ENCODE measurements around the gene EFHB.

The EFHB gene

GRCh38 chr3:19945969-19946831 lies 12.2 kb upstream of the EFHB start:
- H3K4me3 Mint-ChIP-seq, result peak overlapping the region; percentile 97
- no peaks in the 10 kb centered on the region for H3K9me3 Mint-ChIP-seq
- H3K27ac Mint-ChIP-seq, result peak overlapping the region; percentile 99
- H3K27me3 Mint-ChIP-seq (ENCODE audit: low read depth), result peaks cover 3% of the 10 kb centered on the region
- peaks cover 20% of the 10 kb centered on the region for H3K36me3 Mint-ChIP-seq (ENCODE audit: low read depth)
- peaks cover 35% of the 10 kb centered on the region for H3K4me1 Mint-ChIP-seq (ENCODE audit: low read depth)

DNA sequence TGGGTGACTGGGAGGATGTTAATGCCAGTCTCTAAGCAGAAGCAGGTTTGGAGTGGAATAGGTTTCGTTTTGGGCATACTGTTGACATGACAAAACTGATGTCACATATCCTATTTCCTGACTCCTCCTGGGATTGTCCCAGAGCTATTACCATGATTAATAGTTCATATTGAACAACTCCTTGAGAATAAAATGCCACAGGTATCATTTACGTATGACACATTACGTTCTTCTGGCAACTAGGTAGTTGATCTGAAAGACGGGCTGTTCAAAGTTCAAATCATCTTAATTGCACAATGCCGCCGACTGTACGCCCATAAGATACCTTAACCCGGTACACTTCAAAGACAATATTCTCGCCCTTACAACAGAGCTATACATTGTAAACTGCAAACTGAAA lies 11.5 kb upstream of the EFHB start:
- peaks cover 30% of the 10 kb centered on the region for H3K4me1 Mint-ChIP-seq (ENCODE audit: low read depth)
- peak overlapping the region; percentile 40 for H3K4me3 Mint-ChIP-seq
- no peaks in the 10 kb centered on the region for H3K9me3 Mint-ChIP-seq
- peaks cover 4% of the 10 kb centered on the region for H3K27me3 Mint-ChIP-seq (ENCODE audit: low read depth)
- H3K36me3 Mint-ChIP-seq (ENCODE audit: low read depth), result peaks cover 17% of the 10 kb centered on the region
- H3K27ac Mint-ChIP-seq, result no peak overlapping the region

- Mint-ChIP-seq H3K27me3 (ENCODE audit: low read depth) (peaks cover 6% of the 10 kb centered on the region), H3K4me1 (ENCODE audit: low read depth) (peaks cover 8% of the 10 kb centered on the region), H3K9me3 (no peaks in the 10 kb centered on the region), H3K36me3 (ENCODE audit: low read depth) (no peaks in the 10 kb centered on the region), H3K4me3 (no peak overlapping the region), H3K27ac (no peak overlapping the region)
Observed at GRCh38 chr3:19940643-19941042, 6.6 kb upstream of the EFHB start.

DNA sequence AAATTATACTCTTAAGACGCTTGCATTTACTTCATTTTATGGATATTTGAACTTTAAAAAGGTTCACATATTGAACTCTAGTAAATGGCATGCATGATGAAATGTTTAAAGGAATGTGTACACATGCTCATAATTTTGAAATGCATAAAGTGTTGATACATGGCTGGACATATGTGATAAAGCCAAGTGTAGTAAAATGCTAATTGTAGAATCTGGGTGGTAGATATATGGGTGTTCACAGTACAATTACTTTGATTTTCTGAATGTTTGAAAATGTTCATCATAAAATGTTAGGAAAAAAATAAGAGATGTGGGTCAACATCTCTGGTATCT lies 4.2 kb upstream of the EFHB start:
- Mint-ChIP-seq H3K36me3 (ENCODE audit: low read depth) (no peaks in the 10 kb centered on the region), H3K27ac (no peak overlapping the region), H3K27me3 (ENCODE audit: low read depth) (peaks cover 10% of the 10 kb centered on the region), H3K9me3 (no peaks in the 10 kb centered on the region), H3K4me3 (no peak overlapping the region), H3K4me1 (ENCODE audit: low read depth) (peaks cover 13% of the 10 kb centered on the region)

- Mint-ChIP-seq H3K27me3 (ENCODE audit: low read depth) (peaks cover 13% of the 10 kb centered on the region), H3K9me3 (no peaks in the 10 kb centered on the region), H3K4me3 (no peak overlapping the region), H3K36me3 (ENCODE audit: low read depth) (no peaks in the 10 kb centered on the region), H3K27ac (peak overlapping the region; percentile 17), H3K4me1 (ENCODE audit: low read depth) (peaks cover 15% of the 10 kb centered on the region)
Observed at GRCh38 chr3:19937459-19938294, 3.7 kb upstream of the EFHB start.

DNA sequence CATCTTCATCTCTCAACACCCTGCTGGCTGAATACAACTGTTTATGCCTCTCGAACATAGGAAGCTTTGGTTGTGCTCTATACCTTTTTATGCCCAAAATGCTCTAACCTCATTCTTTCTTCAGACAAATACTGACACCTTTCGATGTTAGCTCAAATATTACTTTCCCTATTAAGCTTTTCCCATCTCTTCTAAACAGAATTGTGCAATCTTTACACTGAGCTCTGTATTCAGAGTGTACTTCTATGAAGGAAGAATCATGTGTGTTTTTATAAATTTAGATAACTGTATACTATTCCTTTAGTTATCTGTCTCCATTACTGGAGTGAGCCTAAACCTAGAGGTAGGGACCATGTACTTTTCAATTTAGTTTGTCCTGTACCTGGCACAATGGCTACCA lies 1.6 kb downstream of the EFHB start:
- Mint-ChIP-seq H3K27ac (peak overlapping the region; percentile 1), H3K36me3 (ENCODE audit: low read depth) (no peaks in the 10 kb centered on the region), H3K4me1 (ENCODE audit: low read depth) (peaks cover 29% of the 10 kb centered on the region), H3K4me3 (peak overlapping the region; percentile 27), H3K9me3 (no peaks in the 10 kb centered on the region), H3K27me3 (ENCODE audit: low read depth) (peaks cover 12% of the 10 kb centered on the region)

GRCh38 chr3:19931767-19932188 lies 2.2 kb downstream of the EFHB start:
- H3K27me3 Mint-ChIP-seq (ENCODE audit: low read depth), result peaks cover 12% of the 10 kb centered on the region
- H3K27ac Mint-ChIP-seq, result peak overlapping the region; percentile 32
- peak overlapping the region; percentile 27 for H3K4me3 Mint-ChIP-seq
- no peaks in the 10 kb centered on the region for H3K36me3 Mint-ChIP-seq (ENCODE audit: low read depth)
- no peaks in the 10 kb centered on the region for H3K9me3 Mint-ChIP-seq
- H3K4me1 Mint-ChIP-seq (ENCODE audit: low read depth), result peaks cover 29% of the 10 kb centered on the region

GRCh38 chr3:19931180-19931692 lies 2.8 kb downstream of the EFHB start:
- Mint-ChIP-seq H3K27ac (peak overlapping the region; percentile 57), H3K36me3 (ENCODE audit: low read depth) (no peaks in the 10 kb centered on the region), H3K4me1 (ENCODE audit: low read depth) (peaks cover 29% of the 10 kb centered on the region), H3K4me3 (peak overlapping the region; percentile 50), H3K27me3 (ENCODE audit: low read depth) (peaks cover 12% of the 10 kb centered on the region), H3K9me3 (no peaks in the 10 kb centered on the region)

DNA sequence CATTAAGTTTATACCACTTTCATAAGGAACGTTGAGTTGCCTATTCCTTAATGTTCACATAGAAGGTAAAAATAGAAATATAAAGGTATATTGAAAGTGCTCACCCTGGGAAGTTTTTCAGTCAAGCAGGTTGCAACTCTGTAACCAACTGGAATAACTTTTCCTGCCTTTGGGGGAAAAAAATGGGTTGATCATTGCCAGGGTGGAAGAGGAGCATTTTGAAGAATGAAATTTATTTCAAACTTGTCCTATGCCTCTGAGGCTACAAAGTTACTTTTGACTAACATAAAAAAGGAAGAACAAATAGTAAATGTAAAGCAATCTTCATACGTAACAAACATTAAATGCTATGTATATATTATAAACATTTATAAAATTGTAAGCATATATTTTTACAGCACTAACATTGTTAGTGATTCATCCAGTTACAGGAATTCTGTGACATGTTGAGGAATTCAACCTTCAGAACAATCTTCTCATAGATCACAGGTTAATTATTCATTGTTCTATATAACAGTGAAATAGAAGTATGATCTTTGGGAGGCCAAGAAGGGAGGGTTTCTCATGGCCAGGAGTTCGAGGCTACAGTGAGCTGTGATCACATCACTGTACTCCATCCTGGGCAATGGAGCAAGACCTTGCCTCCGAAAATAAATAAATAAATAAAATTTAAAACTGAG lies 13.5 kb downstream of the EFHB start:
- peaks cover 25% of the 10 kb centered on the region for H3K27me3 Mint-ChIP-seq (ENCODE audit: low read depth)
- H3K36me3 Mint-ChIP-seq (ENCODE audit: low read depth), result no peaks in the 10 kb centered on the region
- H3K27ac Mint-ChIP-seq, result no peak overlapping the region
- H3K9me3 Mint-ChIP-seq, result no peaks in the 10 kb centered on the region
- H3K4me3 Mint-ChIP-seq, result no peak overlapping the region
- H3K4me1 Mint-ChIP-seq (ENCODE audit: low read depth), result no peaks in the 10 kb centered on the region

GRCh38 chr3:19917167-19917566 lies 16.9 kb downstream of the EFHB start:
- H3K36me3 Mint-ChIP-seq (ENCODE audit: low read depth), result peaks cover 1% of the 10 kb centered on the region
- H3K27ac Mint-ChIP-seq, result no peak overlapping the region
- H3K4me3 Mint-ChIP-seq, result no peak overlapping the region
- H3K27me3 Mint-ChIP-seq (ENCODE audit: low read depth), result peaks cover 25% of the 10 kb centered on the region
- peaks cover 8% of the 10 kb centered on the region for H3K9me3 Mint-ChIP-seq
- no peaks in the 10 kb centered on the region for H3K4me1 Mint-ChIP-seq (ENCODE audit: low read depth)

DNA sequence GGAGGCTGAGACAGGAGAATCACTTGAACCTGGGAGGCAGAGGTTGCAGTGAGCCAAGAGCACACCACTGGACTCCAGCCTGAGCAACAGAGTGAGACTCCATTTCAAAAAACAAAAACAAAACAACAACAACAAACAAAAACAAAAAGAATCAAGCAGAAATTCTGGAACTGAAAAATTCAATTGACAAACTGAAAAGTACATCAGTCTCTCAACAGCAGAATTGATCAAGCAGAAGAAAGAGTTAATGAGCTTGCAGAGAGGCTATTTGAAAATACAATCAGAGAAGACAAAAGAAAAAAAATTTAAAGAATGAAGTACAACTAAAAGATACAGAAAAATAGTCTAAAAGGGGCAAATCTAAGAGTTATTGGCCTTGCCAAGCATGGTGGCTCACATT lies 22.6 kb downstream of the EFHB start:
- H3K4me1 Mint-ChIP-seq (ENCODE audit: low read depth), result no peaks in the 10 kb centered on the region
- H3K9me3 Mint-ChIP-seq, result peaks cover 30% of the 10 kb centered on the region
- peaks cover 1% of the 10 kb centered on the region for H3K36me3 Mint-ChIP-seq (ENCODE audit: low read depth)
- peaks cover 3% of the 10 kb centered on the region for H3K27me3 Mint-ChIP-seq (ENCODE audit: low read depth)
- H3K4me3 Mint-ChIP-seq, result no peak overlapping the region
- no peak overlapping the region for H3K27ac Mint-ChIP-seq

- Mint-ChIP-seq H3K4me3 (no peak overlapping the region), H3K9me3 (peaks cover 21% of the 10 kb centered on the region), H3K4me1 (ENCODE audit: low read depth) (no peaks in the 10 kb centered on the region), H3K27ac (no peak overlapping the region), H3K36me3 (ENCODE audit: low read depth) (no peaks in the 10 kb centered on the region), H3K27me3 (ENCODE audit: low read depth) (peaks cover 4% of the 10 kb centered on the region)
Observed at GRCh38 chr3:19907523-19907922, 26.5 kb downstream of the EFHB start.

GRCh38 chr3:19903649-19904048 lies 30.4 kb downstream of the EFHB start:
- Mint-ChIP-seq H3K36me3 (ENCODE audit: low read depth) (no peaks in the 10 kb centered on the region), H3K9me3 (no peaks in the 10 kb centered on the region), H3K27me3 (ENCODE audit: low read depth) (peaks cover 4% of the 10 kb centered on the region), H3K4me1 (ENCODE audit: low read depth) (no peaks in the 10 kb centered on the region), H3K4me3 (no peak overlapping the region), H3K27ac (no peak overlapping the region)

DNA sequence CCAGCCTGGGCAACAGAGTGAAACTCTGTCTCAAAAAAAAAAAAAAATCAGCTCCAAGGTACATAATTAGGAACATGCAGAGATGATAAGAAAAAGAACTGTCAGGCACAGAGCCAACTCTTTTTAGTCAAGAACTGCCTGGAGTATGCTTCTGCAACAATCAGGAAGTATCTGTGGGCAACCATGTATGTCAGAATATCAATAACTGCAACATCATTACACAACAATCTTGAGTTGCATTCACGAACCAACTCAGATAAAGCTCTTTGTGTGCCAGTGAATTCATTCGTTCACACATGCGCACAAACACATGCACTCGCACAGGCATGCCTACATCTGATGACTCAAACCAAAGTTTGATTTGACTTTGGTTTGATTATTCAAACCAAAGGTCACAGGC lies 32.1 kb downstream of the EFHB start:
- H3K4me3 Mint-ChIP-seq, result no peak overlapping the region
- no peak overlapping the region for H3K27ac Mint-ChIP-seq
- H3K27me3 Mint-ChIP-seq (ENCODE audit: low read depth), result peaks cover 7% of the 10 kb centered on the region
- no peaks in the 10 kb centered on the region for H3K4me1 Mint-ChIP-seq (ENCODE audit: low read depth)
- no peaks in the 10 kb centered on the region for H3K36me3 Mint-ChIP-seq (ENCODE audit: low read depth)
- no peaks in the 10 kb centered on the region for H3K9me3 Mint-ChIP-seq
